HG02759 (cell line): ENCODE measurements around the gene KDM8.
A peak's percentile ranks its signal among the peaks of the same experiment; 100 is the strongest.

ENCODE experiments used
- ATAC-seq: cut with Tn5 transposase; IDR thresholded peaks from one replicate; pipeline ENCODE4 v1.9.1; 2021; ENCODE audit warnings: mild to moderate bottlenecking, moderate library complexity; ENCODE audit not compliant: unreplicated experiment

The KDM8 gene

DNA sequence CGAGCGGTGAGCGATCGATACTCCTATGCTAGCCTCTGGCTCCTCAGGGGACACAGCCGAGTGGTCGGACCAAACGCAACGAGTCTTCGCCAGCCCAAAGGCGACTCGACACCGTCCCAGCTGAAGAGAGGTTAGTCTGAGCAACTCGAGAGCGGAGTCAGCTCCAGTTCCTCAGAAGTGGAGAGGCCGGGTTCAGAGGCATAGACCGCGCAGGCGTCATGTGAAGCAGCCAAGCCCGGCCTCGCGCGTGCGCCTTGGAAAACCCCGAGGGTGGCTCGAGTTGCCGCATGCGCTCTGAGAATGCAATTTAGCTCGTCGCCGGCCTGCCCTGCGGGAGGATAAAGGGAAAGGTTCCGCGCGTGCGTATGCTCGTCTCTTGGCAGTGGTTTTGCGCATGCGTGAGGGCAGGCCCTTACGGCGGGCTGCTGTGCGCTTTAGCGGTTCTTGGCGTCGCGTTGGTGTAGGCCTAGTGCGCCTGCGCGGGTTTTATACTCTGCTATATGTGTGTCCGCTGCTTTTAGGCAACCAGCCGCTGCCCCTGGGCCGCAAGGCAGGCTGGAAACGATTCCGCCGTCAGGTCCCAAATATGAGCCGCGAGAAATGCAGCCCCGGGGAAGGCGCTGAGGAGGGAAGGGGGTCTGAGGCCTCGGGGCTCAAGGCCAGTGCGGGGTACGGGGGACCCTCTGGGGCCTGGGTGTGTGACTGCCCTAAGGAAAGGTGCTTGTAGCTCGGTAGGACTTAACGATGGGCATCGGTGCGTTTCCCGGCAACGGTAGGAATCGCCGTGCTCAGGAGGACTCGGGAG is at the start of gene KDM8:
Gene KDM8, plus strand, starts transcription at position 20 of the 805 bp plus-strand sequence. CDS start 6,598 bp downstream, outside the sequence.
- ATAC-seq = peak; percentile 85

DNA sequence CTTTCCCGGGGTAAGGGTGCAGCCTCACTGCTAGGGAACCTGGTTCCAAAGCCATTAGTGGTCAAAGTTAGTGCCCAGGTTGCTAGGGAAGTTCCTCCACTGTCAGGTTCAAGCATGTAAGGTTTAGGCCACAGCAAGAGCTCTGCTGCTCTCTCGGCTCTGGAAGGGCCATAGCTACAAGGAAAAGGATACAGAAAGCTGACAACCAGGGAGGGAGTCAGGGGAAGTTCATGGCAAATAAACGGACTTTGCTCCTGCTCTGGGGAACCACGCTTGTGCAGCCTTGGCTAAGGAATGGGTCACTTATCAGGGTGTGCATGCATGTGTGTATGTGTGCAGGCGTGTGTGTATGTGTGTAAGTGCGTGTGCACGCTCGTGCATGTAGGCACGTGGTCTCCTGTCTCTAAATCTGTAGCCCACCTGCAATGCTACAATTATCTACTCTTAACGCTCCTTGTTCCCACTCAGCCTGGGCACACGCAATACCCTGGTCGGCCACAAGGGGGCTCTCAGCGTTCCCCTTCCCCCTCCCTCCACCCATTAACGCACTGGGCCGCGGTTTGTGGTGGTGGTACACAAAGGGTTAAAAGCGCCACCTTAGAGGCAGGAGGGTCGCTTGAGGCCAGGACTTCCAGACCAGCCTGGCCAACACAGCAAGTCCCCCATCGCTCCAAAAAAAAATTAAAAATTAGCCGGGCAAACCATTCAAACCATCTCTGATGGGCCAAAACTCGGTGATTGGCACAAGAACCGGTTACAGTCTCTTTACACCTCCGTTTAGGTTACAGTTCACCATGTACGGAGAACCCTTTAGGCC is 48.4 kb upstream of the KDM8 start:
- peak; percentile 58 for ATAC-seq

DNA sequence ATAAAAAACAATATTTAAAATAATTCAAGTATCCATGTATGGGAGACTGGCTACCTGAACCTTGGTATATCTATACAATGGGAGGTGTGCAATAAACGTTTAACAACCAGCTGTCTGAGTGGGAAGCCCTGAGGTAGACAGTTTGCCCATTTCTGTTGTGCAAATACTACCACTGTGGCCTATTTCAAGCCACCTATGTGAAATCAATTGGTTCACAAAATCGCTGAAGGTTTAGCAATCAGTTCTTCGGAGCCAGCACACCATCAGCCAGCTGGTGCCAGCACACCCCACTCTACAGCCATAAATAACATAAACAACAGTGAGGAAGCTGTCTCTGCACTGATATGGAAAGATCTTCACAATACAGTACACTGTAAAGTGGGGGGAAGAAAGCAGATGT is 46.7 kb upstream of the KDM8 start:
- ATAC-seq = no peak

- no peak for ATAC-seq
Observed at GRCh38 chr16:27161398-27161797, 41.9 kb upstream of the KDM8 start.

DNA sequence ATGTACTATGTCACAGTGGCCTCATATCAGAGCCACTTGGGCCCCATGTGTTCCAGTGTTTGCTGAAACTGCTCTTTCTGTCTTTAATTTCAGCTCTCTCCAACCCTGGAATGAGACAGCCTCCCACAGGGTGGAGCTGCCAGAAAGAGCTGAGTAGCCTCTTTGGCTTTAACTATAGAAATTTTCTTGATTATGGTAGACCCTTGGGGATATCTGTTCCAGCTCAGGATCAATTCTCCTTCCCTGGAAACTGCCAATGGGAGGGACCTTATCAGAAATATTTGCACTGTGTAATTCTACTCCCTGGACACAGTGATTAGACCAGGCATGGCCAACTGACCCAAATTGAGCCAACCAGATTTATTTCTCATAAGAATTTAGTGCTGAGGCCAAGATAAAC is 39.0 kb upstream of the KDM8 start:
- ATAC-seq = no peak

DNA sequence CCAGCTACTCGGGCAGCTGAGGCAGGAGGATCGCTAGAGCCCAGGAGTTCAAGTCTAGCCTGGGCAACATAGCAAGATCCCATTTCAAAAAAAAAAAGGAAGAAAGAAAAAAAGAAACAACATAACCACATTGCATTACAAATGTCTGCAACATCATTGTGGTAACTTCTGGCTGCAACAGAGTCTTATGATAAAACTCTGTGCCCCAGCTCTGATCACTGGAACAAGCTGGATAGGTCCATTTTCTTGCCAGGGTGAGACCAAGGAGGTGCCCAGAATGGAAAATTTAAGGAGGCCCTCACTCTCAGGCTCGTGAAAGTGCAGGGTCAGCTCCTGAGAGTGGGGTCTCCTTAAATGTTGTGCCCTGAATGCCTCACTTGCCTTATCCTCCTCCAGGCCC is 37.8 kb upstream of the KDM8 start:
- no peak for ATAC-seq

- ATAC-seq = no peak
Observed at GRCh38 chr16:27168790-27169189, 34.5 kb upstream of the KDM8 start.

DNA sequence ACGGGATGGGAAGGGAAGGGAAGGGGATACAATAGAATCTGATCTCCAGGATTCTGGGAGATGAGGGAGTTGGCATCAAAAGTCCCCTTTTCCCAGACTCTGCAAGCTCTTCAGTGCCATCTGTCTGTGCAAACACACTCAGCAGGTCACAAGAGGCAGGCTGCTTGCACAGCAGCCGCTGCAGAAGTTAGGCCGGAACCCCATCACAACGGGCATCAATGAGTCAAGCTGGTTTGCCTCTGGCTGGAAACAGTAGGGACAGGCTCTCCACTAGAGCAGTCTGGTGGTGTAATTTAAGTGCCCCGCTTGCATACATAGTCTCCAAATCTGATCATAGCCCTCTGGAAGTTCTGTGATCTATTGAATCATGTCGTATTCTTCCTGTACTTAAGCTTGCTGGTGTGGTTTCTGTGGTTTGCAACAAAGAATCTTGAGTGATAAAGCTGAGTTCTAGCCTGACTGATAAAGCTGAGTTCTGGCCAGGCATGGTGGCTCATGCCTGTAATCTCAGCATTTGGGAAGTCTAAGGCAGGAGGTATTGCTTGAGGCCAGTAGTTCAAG is 33.7 kb upstream of the KDM8 start:
- ATAC-seq = no peak

- ATAC-seq = no peak
Observed at GRCh38 chr16:27171584-27171983, 31.7 kb upstream of the KDM8 start.

GRCh38 chr16:27174007-27174406 is 29.3 kb upstream of the KDM8 start:
- no peak for ATAC-seq

GRCh38 chr16:27174798-27175197 is 28.5 kb upstream of the KDM8 start:
- ATAC-seq = no peak

- no peak for ATAC-seq
Observed at GRCh38 chr16:27175888-27176287, 27.4 kb upstream of the KDM8 start.

DNA sequence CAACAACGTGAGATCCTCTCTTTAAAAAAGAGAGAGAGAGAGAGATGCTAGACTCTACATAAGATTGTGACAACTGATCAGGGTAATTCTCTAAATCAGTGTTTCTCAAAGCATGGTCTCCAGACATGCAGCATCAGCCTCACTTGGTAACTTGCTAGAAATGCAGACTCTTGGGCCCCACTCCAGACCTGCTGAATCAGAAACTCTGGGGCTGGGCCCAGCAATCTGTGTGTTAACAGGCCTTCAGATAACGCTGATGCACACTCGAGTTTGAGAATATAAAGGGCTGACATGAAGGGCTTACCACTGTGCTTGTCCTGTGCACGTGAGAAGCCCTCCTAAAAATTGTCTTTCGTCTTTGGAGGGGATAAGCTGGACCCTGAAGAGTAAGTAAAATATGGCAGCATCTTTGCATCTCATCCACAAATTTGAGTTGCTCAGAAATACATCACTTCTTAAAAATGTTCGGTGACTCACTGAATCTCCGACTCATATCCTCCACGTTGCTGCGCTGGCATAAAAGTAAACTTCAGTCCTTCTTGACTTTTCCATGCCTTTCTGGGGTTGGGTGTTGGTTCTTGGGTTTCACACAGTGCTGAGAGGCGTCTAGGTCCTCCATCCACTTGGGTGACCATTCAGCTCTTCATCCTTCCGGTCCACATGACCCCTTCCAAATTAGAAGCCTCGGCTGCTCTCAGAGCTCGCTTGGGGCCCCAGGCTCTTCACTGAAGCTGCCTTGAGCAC is 26.1 kb upstream of the KDM8 start:
- ATAC-seq = no peak

DNA sequence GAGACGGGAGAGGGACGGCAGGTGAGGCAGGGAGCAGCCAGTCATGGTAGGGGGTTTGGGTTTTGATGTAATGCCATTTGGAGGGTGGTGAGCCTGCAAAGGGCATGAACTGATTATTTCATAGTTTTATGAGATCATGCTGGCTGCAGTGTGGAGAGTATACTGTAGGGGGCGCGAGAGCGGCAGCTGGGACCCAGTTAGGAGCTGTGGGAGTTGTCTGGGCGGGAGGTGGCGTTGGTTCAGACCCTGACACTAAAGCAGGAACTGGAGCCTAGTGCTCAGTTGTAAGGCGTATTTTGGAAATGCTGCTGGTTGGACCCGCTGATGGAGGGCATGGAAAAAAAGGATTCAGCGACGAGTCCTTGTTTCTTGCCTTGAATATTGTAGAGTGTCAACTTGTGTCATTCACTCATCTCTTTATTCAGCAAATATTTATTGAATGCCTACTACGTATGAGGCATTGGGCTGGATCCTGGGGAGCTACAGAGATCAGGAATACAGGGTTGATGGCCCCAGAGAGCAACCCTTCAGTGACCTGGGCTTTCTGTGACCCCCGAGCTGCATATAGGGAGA is 23.7 kb upstream of the KDM8 start:
- ATAC-seq = no peak

DNA sequence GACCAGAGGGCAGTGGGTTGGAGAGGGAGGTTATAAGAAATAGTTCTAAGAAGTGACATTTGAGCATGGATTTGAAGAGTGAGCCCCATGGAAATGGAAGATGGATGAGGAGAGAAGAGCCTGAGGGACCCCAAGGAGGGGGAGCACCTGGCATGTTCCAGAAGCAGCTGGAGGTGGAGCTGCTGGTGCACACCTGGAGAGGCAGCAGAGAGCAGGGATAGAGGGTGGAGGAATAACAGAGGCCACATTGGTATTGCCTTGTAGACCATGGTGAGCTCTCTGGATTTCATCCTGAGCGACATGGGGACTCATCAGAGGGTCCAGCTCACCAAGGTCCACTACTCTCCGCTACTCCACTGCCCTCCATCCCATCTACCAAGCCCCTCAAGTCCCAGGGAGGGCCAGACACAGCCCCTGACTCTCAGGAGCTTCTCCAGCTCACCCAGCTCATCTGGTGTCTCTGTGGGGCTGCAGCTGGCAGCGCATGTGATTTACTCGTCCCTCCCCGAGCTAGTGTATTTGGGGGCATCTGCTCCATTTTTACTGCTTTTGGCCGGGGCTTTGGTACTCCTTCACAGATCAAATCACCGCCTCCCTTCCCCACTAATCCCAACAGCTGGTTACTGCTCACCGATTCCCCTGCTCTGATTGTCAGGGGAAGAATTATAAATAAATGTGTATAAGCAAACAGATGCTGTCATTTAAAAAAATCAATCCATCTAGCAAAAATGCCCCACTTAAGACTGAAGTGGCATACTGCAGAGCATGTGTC is 22.1 kb upstream of the KDM8 start:
- ATAC-seq = no peak

DNA sequence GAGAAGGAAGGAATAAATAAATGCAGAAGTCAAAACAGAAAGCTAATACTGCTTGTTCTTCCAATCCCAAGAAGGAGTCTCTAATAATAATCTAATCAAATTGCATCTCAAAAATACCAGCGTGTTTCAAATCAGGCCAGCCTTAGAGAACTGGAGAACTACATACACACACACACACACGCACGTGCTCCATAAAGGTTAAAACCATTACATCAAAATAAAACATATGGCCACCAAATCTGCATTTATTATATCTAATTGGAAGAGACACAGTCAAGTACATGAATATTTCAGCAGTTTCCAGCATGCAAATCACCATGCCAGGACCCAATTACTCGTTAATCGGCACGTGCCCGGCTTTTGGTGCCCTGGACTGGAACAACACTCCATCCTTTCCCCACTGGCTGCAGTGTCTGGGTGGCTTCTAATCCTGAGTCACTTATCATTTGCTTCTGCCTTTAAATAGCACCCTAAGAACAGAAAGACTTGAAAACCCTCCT is 20.4 kb upstream of the KDM8 start:
- ATAC-seq = no peak

- no peak for ATAC-seq
Observed at GRCh38 chr16:27185776-27186130, 17.6 kb upstream of the KDM8 start.

- ATAC-seq = no peak
Observed at GRCh38 chr16:27188633-27189032, 14.7 kb upstream of the KDM8 start.

- no peak for ATAC-seq
Observed at GRCh38 chr16:27189335-27189972, 13.9 kb upstream of the KDM8 start.
